Neuronal stem cell (in vitro differentiated cells): ENCODE data around the gene CPLX3.

ENCODE experiments used
- DNase-seq: peaks from one replicate; pipeline ENCODE4 v3.0.0-alpha.2; 2013; ENCODE audit warnings: low spot score
- H2AFZ ChIP-seq: one replicate; pipeline ENCODE4 v1.6.1; 2013; ENCODE audit warnings: mild to moderate bottlenecking, low read length, inconsistent platforms
- H2AK5ac ChIP-seq: 2 replicates; pipeline ENCODE4 v1.6.1; 2013; ENCODE audit warnings: low read depth, mild to moderate bottlenecking, inconsistent platforms, low read length, moderate library complexity, mixed read lengths
- H2BK120ac ChIP-seq: 2 replicates; pipeline ENCODE4 v1.6.1; 2013; ENCODE audit warnings: low read depth, mild to moderate bottlenecking, inconsistent platforms, low read length, moderate library complexity, mixed read lengths
- H2BK12ac ChIP-seq: one replicate; pipeline ENCODE4 v1.6.1; 2013; ENCODE audit warnings: low read length, inconsistent platforms
- H2BK15ac ChIP-seq: 2 replicates; pipeline ENCODE4 v1.6.1; 2013; ENCODE audit warnings: mild to moderate bottlenecking, low read length, inconsistent platforms, mixed read lengths
- H2BK5ac ChIP-seq: one replicate; pipeline ENCODE4 v1.6.1; 2013; ENCODE audit warnings: inconsistent platforms, mild to moderate bottlenecking, low read length, moderate library complexity
- H3K14ac ChIP-seq: one replicate; pipeline ENCODE4 v1.6.1; 2013; ENCODE audit warnings: low read length, inconsistent platforms
- H3K18ac ChIP-seq: 2 replicates; pipeline ENCODE4 v1.6.1; 2013; ENCODE audit warnings: low read length, inconsistent platforms
- H3K23ac ChIP-seq: 2 replicates; pipeline ENCODE4 v1.6.1; 2013; ENCODE audit warnings: low read depth, mild to moderate bottlenecking, mixed read lengths, low read length, inconsistent platforms; ENCODE audit not compliant: poor library complexity
- H3K27ac ChIP-seq: replicated peaks from 3 replicates; pipeline ENCODE4 v1.5.1; 2013; ENCODE audit warnings: low read length, inconsistent platforms
- H3K27me3 ChIP-seq, 3 experiments: 2 replicates each; pipeline ENCODE4 v1.6.1; 2013; ENCODE audit warnings: low read length in 3 of 3, mild to moderate bottlenecking in 2 of 3, inconsistent platforms in 1 of 3, low read depth in 1 of 3, mixed read lengths in 1 of 3, moderate library complexity in 1 of 3; ENCODE audit not compliant: control insufficient read depth in 3 of 3, insufficient read depth in 3 of 3
- H3K36me3 ChIP-seq, 2 donors: replicated peaks in 1 of 2; 2 replicates each; pipeline ENCODE4 v1.6.1; 2013; ENCODE audit warnings: low read length in 2 of 2; ENCODE audit not compliant: control insufficient read depth in 2 of 2, insufficient read depth in 2 of 2
- H3K4ac ChIP-seq: 2 replicates; pipeline ENCODE4 v1.6.1; 2013; ENCODE audit warnings: inconsistent platforms, mild to moderate bottlenecking, low read length, moderate library complexity
- H3K4me1 ChIP-seq, 2 donors: 1 replicate in 1 of 2; 2 replicates in 1 of 2; pipeline ENCODE4 v1.6.1; 2013; ENCODE audit warnings: low read length in 2 of 2, low read depth in 1 of 2; ENCODE audit not compliant: control insufficient read depth in 2 of 2, insufficient read depth in 1 of 2
- H3K4me2 ChIP-seq: one replicate; pipeline ENCODE4 v1.6.1; 2013; ENCODE audit warnings: mild to moderate bottlenecking, low read length, inconsistent platforms; ENCODE audit not compliant: insufficient read depth, poor library complexity, severe bottlenecking
- H3K4me3 ChIP-seq, 2 donors: 2 replicates each; pipeline ENCODE4 v1.5.1; 2013; ENCODE audit warnings: low read length in 2 of 2, mild to moderate bottlenecking in 2 of 2, inconsistent platforms in 1 of 2, moderate library complexity in 1 of 2
- H3K79me1 ChIP-seq: one replicate; pipeline ENCODE4 v1.6.1; 2013; ENCODE audit warnings: low read depth, mild to moderate bottlenecking, inconsistent platforms, low read length, moderate library complexity
- H3K9ac ChIP-seq: one replicate; pipeline ENCODE4 v1.6.1; 2013; ENCODE audit warnings: mild to moderate bottlenecking, low read depth, low read length, inconsistent platforms; ENCODE audit not compliant: poor library complexity
- H3K9me3 ChIP-seq, 2 donors: replicated peaks in 1 of 2; 2 replicates each; pipeline versions ENCODE3 to v1.6.1; 2013; ENCODE audit warnings: low read length in 2 of 2, mild to moderate bottlenecking in 2 of 2, inconsistent platforms in 1 of 2, low read depth in 1 of 2, mixed read lengths in 1 of 2, moderate library complexity in 1 of 2; ENCODE audit not compliant: control insufficient read depth in 2 of 2, insufficient read depth in 1 of 2
- H4K8ac ChIP-seq: one replicate; pipeline ENCODE4 v1.6.1; 2013; ENCODE audit warnings: low read depth, mild to moderate bottlenecking, inconsistent platforms, low read length, moderate library complexity
- H4K91ac ChIP-seq: one replicate; pipeline ENCODE4 v1.6.1; 2013; ENCODE audit warnings: low read length, low read depth, mild to moderate bottlenecking, inconsistent platforms; ENCODE audit not compliant: poor library complexity
- WGBS, 2 donors: extraction: QIAGEN DNeasy Blood & Tissue Kit; methylation state at CpG; one replicate each; pipeline ENCODE4 v1.1.7; 2013; ENCODE audit warnings: missing lambda C conversion rate in 2 of 2, mixed read lengths in 1 of 2; ENCODE audit not compliant: insufficient read length in 2 of 2, insufficient replicate concordance in 1 of 2; ENCODE audit errors: extremely low coverage in 2 of 2; 5-methylcytosine and 5-hydroxymethylcytosine counted together

Gene CPLX3

DNA sequence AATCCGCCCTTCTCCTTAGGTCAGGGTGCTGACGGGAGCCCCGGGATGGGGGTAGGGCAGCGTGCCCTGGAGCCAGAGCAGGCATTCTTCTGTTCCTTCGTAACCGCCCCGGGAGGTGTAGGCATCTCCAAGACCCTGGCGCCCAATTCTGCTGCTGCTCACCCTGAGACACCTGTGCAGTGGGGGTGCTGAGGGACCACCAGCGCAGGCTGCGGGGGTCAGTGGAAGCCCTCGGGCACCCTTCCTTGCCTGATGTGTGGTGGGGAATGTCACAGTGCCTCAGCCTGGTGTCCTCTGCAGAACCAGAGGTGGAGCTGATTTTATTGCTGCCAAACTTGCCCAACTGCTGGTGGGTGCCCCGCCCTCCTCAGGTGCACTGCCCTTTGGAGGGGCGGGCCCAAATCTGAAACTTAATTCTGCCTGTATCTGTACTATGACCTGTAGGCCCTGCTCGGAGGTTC is 37.2 kb upstream of the CPLX3 start:
- no peak overlapping the region for H4K91ac ChIP-seq
- H2AK5ac ChIP-seq, result no peak overlapping the region
- no peak for DNase-seq
- H3K36me3 ChIP-seq, result peaks cover 3 to 28% of the 10 kb centered on the region in 2 donors
- H3K4me2 ChIP-seq, result no peak overlapping the region
- no peak overlapping the region for H2BK120ac ChIP-seq
- H2BK5ac ChIP-seq, result no peak overlapping the region
- no peak overlapping the region for H2BK12ac ChIP-seq
- H3K9ac ChIP-seq, result peak overlapping the region; percentile 1
- no peak overlapping the region for H3K4ac ChIP-seq
- H4K8ac ChIP-seq, result no peak overlapping the region
- H3K14ac ChIP-seq, result peak overlapping the region; percentile 73
- H3K27me3 ChIP-seq, result no peaks in the 10 kb centered on the region
- no peak overlapping the region for H3K4me3 ChIP-seq
- WGBS, 2 donors, result no CpG with 5 or more reads among the region's 14 CpGs
- H3K4me1 ChIP-seq, result peaks cover 11 to 20% of the 10 kb centered on the region in 2 donors
- H3K23ac ChIP-seq, result peak overlapping the region; percentile 53
- H3K9me3 ChIP-seq, result no peaks in the 10 kb centered on the region
- no peak overlapping the region for H3K18ac ChIP-seq
- no peak overlapping the region for H3K27ac ChIP-seq
- H3K79me1 ChIP-seq, result peaks cover 6% of the 10 kb centered on the region
- no peak overlapping the region for H2BK15ac ChIP-seq
- no peak overlapping the region for H2AFZ ChIP-seq

DNA sequence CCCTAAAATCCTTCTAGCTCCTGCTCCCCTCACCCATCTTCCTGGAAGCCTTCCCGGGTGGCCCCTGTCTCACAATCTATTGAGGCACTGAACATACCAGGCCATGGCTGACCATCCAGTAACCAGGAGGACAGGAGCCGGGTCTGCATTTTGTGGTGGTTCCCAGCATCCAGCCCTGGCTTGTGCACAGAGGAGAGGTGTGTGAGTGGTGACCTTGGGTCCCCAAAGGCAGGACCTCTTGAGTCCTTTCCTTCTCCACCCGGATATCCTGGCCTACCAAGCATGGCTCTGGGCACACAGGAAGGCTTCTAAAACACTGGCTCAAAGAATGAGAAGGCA is 36.7 kb upstream of the CPLX3 start:
- Histone ChIP-seq H2BK120ac (no peak overlapping the region), H4K91ac (no peak overlapping the region), H2BK12ac (no peak overlapping the region), H2BK5ac (peak overlapping the region; percentile 11), H2AK5ac (no peak overlapping the region), H3K9me3 (no peaks in the 10 kb centered on the region), H3K18ac (no peak overlapping the region), H3K4me2 (no peak overlapping the region), H2BK15ac (no peak overlapping the region), H3K23ac (no peak overlapping the region), H3K4me1 (peaks cover 11 to 20% of the 10 kb centered on the region in 2 donors), H3K9ac (no peak overlapping the region), H3K79me1 (peaks cover 5% of the 10 kb centered on the region), H4K8ac (no peak overlapping the region), H3K4ac (no peak overlapping the region), H3K4me3 (no peak overlapping the region), H3K27me3 (no peaks in the 10 kb centered on the region), H2AFZ (no peak overlapping the region), H3K14ac (no peak overlapping the region), H3K36me3 (peaks cover 4 to 24% of the 10 kb centered on the region in 2 donors), H3K27ac (no peak overlapping the region)
- no peak for DNase-seq
- WGBS, 2 donors, result no CpG with 5 or more reads among the region's 3 CpGs

DNA sequence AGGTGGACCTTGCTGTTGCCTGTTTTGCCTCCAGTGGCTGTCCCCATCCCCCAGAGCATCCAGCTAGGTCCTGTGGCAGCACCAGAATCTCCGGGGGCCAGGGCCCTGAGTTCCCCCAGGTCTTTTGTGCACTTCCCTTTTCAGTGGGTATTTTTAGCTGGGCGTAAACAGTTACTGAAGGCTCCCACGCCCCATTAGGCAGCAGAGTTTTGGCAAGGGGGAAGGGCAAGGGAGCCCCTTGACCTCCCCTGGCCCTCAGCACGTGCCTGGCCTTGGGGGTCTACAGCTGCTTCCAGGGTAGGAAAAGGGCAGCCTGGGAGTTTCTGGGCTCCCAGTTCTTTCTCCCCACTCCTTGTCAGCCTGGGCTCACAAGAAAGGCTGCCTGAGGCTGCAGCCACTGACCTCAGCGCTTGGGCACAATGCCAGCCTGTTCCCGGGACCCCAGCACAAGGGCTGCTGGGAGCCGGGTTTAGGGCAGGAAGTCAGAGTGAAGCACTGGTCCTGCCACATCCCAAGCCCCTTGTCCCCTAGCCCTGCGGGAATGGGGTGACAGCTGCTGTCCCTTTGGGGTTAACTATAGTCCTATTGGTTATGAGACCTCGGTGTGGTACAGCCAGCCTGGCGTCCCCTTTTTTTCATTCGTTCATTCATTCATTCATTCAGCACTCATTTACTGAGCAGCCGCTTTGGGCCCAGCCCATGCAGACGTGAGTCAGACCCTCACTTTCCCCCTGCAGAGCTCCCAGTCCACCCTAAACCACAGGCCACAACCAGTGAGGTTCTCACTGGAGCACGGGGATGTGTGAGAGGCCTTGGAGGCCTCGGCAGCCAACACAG is 36.1 kb upstream of the CPLX3 start:
- Histone ChIP-seq H2AFZ (no peak overlapping the region), H2BK12ac (no peak overlapping the region), H2BK5ac (peak overlapping the region; percentile 11), H3K14ac (no peak overlapping the region), H3K4me1 (peaks cover 11 to 20% of the 10 kb centered on the region in 2 donors), H3K4me3 (no peak overlapping the region), H3K9me3 (no peaks in the 10 kb centered on the region), H3K9ac (no peak overlapping the region), H3K36me3 (peaks cover 4 to 24% of the 10 kb centered on the region in 2 donors), H2BK120ac (no peak overlapping the region), H2AK5ac (no peak overlapping the region), H2BK15ac (no peak overlapping the region), H3K79me1 (peaks cover 8% of the 10 kb centered on the region), H3K4ac (no peak overlapping the region), H4K91ac (no peak overlapping the region), H3K18ac (no peak overlapping the region), H3K27me3 (no peaks in the 10 kb centered on the region), H3K4me2 (no peak overlapping the region), H3K23ac (no peak overlapping the region), H3K27ac (no peak overlapping the region), H4K8ac (no peak overlapping the region)
- WGBS, 2 donors, result no CpG with 5 or more reads among the region's 15 CpGs
- no peak for DNase-seq

DNA sequence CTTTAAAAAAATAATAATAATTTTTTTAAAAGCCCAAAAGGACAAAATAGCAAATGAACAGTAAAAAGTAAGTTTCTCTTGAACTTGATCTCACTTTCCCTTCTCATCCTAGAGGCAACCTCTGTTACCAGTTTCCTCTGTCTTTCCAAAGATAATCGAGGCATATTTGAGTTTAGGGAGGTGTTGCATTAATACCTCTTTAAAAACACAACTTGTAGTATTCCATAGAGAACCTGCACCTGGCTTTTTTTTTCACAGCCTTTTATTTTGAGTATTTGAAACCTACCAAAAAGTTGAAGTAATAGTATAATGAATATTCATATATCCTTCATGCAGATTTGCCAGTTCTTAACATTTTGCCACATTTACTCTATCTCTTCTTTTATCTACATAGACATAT is 35.4 kb upstream of the CPLX3 start:
- Histone ChIP-seq H3K18ac (no peak overlapping the region), H3K9me3 (no peaks in the 10 kb centered on the region), H3K4me1 (peaks cover 11 to 20% of the 10 kb centered on the region in 2 donors), H2BK12ac (no peak overlapping the region), H2AK5ac (no peak overlapping the region), H3K27ac (no peak overlapping the region), H3K27me3 (no peaks in the 10 kb centered on the region), H4K8ac (no peak overlapping the region), H3K79me1 (peaks cover 8% of the 10 kb centered on the region), H2BK5ac (no peak overlapping the region), H2AFZ (no peak overlapping the region), H3K23ac (no peak overlapping the region), H3K4me2 (no peak overlapping the region), H3K9ac (no peak overlapping the region), H3K36me3 (peaks cover 3 to 21% of the 10 kb centered on the region in 2 donors), H4K91ac (no peak overlapping the region), H2BK15ac (no peak overlapping the region), H3K4me3 (no peak overlapping the region), H3K4ac (no peak overlapping the region), H2BK120ac (no peak overlapping the region), H3K14ac (no peak overlapping the region)
- no CpG with 5 or more reads among the region's 1 CpG for WGBS, 2 donors
- DNase-seq, result no peak
